Measurements from ENCODE around the gene SERPINA10. TPM values are rescaled to one million over a fixed set of nuclear protein-coding genes. Genes with fewer than 3 reads are reported as not detected.

The SERPINA10 gene
- not detected for total RNA-seq
- long read RNA-seq = 0 reads

- no peak for DNase-seq (ENCODE audit: low spot score)
- intact Hi-C loops (cut with DNase I) = no loop called here
These were observed at the start of gene SERPINA10 for GRCh38 chr14:94292872-94293577. TSS of gene SERPINA10 (minus strand) at chr14:94293268. CDS start at chr14:94290593, 2,675 bp downstream.

GRCh38 chr14:94342334-94342934 lies 49.4 kb upstream of the SERPINA10 start:
- peak; percentile 88 for DNase-seq (ENCODE audit: low spot score)

GRCh38 chr14:94341656-94342333 lies 48.7 kb upstream of the SERPINA10 start:
- no peak for DNase-seq (ENCODE audit: low spot score)
- intact Hi-C loops (cut with DNase I) = no loop called here

More at GRCh38 chr14:94342334-94342934, 49.4 kb upstream of the SERPINA10 start:
- intact Hi-C loops (cut with DNase I) = no loop called here

GRCh38 chr14:94340533-94340932 lies 47.5 kb upstream of the SERPINA10 start:
- intact Hi-C loops (cut with DNase I) = no loop called here

GRCh38 chr14:94338023-94338422 lies 45.0 kb upstream of the SERPINA10 start:
- no peak for DNase-seq (ENCODE audit: low spot score)
- intact Hi-C loops (cut with DNase I) = no loop called here

More at GRCh38 chr14:94340533-94340932, 47.5 kb upstream of the SERPINA10 start:
- no peak for DNase-seq (ENCODE audit: low spot score)

- no peak for DNase-seq (ENCODE audit: low spot score)
- intact Hi-C loops (cut with DNase I) = no loop called here
These were observed 44.2 kb upstream of the SERPINA10 start for GRCh38 chr14:94337274-94337673.

- intact Hi-C loops (cut with DNase I) = no loop called here
- DNase-seq (ENCODE audit: low spot score) = no peak
These were observed 41.8 kb upstream of the SERPINA10 start for GRCh38 chr14:94334872-94335271.

- DNase-seq (ENCODE audit: low spot score) = no peak
- intact Hi-C loops (cut with DNase I) = no loop called here
These were observed 39.5 kb upstream of the SERPINA10 start for GRCh38 chr14:94332587-94332986.

- no peak for DNase-seq (ENCODE audit: low spot score)
- intact Hi-C loops (cut with DNase I) = no loop called here
These were observed 39.1 kb upstream of the SERPINA10 start for GRCh38 chr14:94332063-94332583.

- intact Hi-C loops (cut with DNase I) = no loop called here
- DNase-seq (ENCODE audit: low spot score) = no peak
These were observed 38.4 kb upstream of the SERPINA10 start for GRCh38 chr14:94331462-94331861.

GRCh38 chr14:94330857-94331256 lies 37.8 kb upstream of the SERPINA10 start:
- intact Hi-C loops (cut with DNase I) = no loop called here
- DNase-seq (ENCODE audit: low spot score) = no peak

GRCh38 chr14:94330432-94330831 lies 37.4 kb upstream of the SERPINA10 start:
- intact Hi-C loops (cut with DNase I) = no loop called here
- no peak for DNase-seq (ENCODE audit: low spot score)

- intact Hi-C loops (cut with DNase I) = no loop called here
These were observed 36.8 kb upstream of the SERPINA10 start for GRCh38 chr14:94329857-94330256.

GRCh38 chr14:94328196-94328595 lies 35.1 kb upstream of the SERPINA10 start:
- intact Hi-C loops (cut with DNase I) = no loop called here
- DNase-seq (ENCODE audit: low spot score) = no peak

More at GRCh38 chr14:94329857-94330256, 36.8 kb upstream of the SERPINA10 start:
- DNase-seq (ENCODE audit: low spot score) = no peak

GRCh38 chr14:94322648-94323570 lies 29.8 kb upstream of the SERPINA10 start, which contains the start of gene SERPINA6:
TSS of gene SERPINA6 (minus strand) at chr14:94323336. CDS start at chr14:94314648, 8,688 bp downstream.
- DNase-seq (ENCODE audit: low spot score) = no peak

GRCh38 chr14:94321421-94322271 lies 28.6 kb upstream of the SERPINA10 start:
- intact Hi-C loops (cut with DNase I) = no loop called here
- DNase-seq (ENCODE audit: low spot score) = no peak

More at GRCh38 chr14:94322648-94323570, 29.8 kb upstream of the SERPINA10 start, which contains the start of gene SERPINA6:
- intact Hi-C loops (cut with DNase I) = no loop called here

- DNase-seq (ENCODE audit: low spot score) = no peak
These were observed 27.2 kb upstream of the SERPINA10 start for GRCh38 chr14:94320243-94320642.

GRCh38 chr14:94317259-94317658 lies 24.2 kb upstream of the SERPINA10 start:
- intact Hi-C loops (cut with DNase I) = no loop called here
- no peak for DNase-seq (ENCODE audit: low spot score)

More at GRCh38 chr14:94320243-94320642, 27.2 kb upstream of the SERPINA10 start:
- intact Hi-C loops (cut with DNase I) = no loop called here

Measured in cardiac septum (tissue), 1 donor.